Naive thymus-derived CD4-positive, alpha-beta T cell (primary cell): ENCODE data around the gene EFCC1. TPM values are rescaled to one million over a fixed set of nuclear protein-coding genes. Genes with fewer than 3 reads are reported as not detected.
A peak's percentile ranks its signal among the peaks of the same experiment; 100 is the strongest.
"Not testable (repeated sequence)": the region's sequence is repeated elsewhere in the genome, so short reads cannot be mapped to it uniquely, and the experiment has no call there.

Experiments used
- ATAC-seq: fragments of 150-1000 bp; cut with Tn5 transposase; 2 replicates; pipeline ENCODE4 v1.10.0; 2021; ENCODE audit warnings: mild to moderate bottlenecking, moderate library complexity
- CTCF ChIA-PET: fragments of 350-600 bp; sonication (Branson Sonifier 250); formaldehyde crosslinking; loops from one replicate; lab custom pipeline; 2021; ENCODE audit warnings: antibody characterized with exemption; lab: Charles Lee
- POLR2A ChIA-PET: fragments of 350-600 bp; sonication (Branson Sonifier 250); formaldehyde crosslinking; loops from one replicate; lab custom pipeline; 2021; ENCODE audit warnings: antibody characterized with exemption, inconsistent platforms; lab: Charles Lee
- DNase-seq, 9 donors: peaks; one replicate each; pipeline versions ENCODE4 v3.0.0 to v3.0.0-alpha.2; 2020 to 2022; ENCODE audit warnings: mixed read lengths in 1 of 9
- H3K27ac ChIP-seq: one replicate; pipeline ENCODE4 v1.7.0; 2013; ENCODE audit warnings: mild to moderate bottlenecking, low read depth, low read length, moderate library complexity
- H3K27me3 ChIP-seq, 2 donors: one replicate each; pipeline ENCODE4 v1.7.0; 2013; ENCODE audit warnings: low read length in 2 of 2, mild to moderate bottlenecking in 2 of 2, moderate library complexity in 2 of 2; ENCODE audit not compliant: control insufficient read depth in 2 of 2, insufficient read depth in 2 of 2
- H3K36me3 ChIP-seq, 3 experiments: 1 replicate in 2 of 3; 2 replicates in 1 of 3; pipeline ENCODE4 v1.7.0; 2013; ENCODE audit warnings: low read length in 3 of 3, mild to moderate bottlenecking in 3 of 3, moderate library complexity in 1 of 3; ENCODE audit not compliant: insufficient read depth in 3 of 3, control insufficient read depth in 2 of 3
- H3K4me1 ChIP-seq, 2 donors: one replicate each; pipeline ENCODE4 v1.7.0; 2013; ENCODE audit warnings: low read length in 2 of 2, mild to moderate bottlenecking in 2 of 2, moderate library complexity in 1 of 2; ENCODE audit not compliant: control insufficient read depth in 2 of 2, insufficient read depth in 2 of 2
- H3K4me3 ChIP-seq: 2 replicates; pipeline ENCODE4 v1.7.0; 2013; ENCODE audit warnings: mild to moderate bottlenecking, low read length
- H3K9me3 ChIP-seq, 3 experiments: 1 replicate in 2 of 3; 2 replicates in 1 of 3; pipeline ENCODE4 v1.7.0; 2013; ENCODE audit warnings: low read length in 3 of 3; ENCODE audit not compliant: control insufficient read depth in 2 of 3
- H3K27ac Mint-ChIP-seq, 9 donors: one replicate each; pipeline ENCODE4 v1.8.0; 2020 to 2022; ENCODE audit warnings: mixed read lengths in 9 of 9, mild to moderate bottlenecking in 8 of 9, moderate library complexity in 5 of 9, inconsistent platforms in 2 of 9
- H3K27me3 Mint-ChIP-seq, 5 donors: one replicate each; pipeline ENCODE4 v1.8.0; 2021 to 2022; ENCODE audit warnings: mixed read lengths in 5 of 5, mild to moderate bottlenecking in 1 of 5
- H3K36me3 Mint-ChIP-seq, 5 donors: one replicate each; pipeline ENCODE4 v1.8.0; 2020 to 2022; ENCODE audit warnings: mixed read lengths in 5 of 5, mild to moderate bottlenecking in 3 of 5, inconsistent platforms in 1 of 5
- H3K4me1 Mint-ChIP-seq, 7 donors: one replicate each; pipeline ENCODE4 v1.8.0; 2020 to 2022; ENCODE audit warnings: mixed read lengths in 7 of 7, mild to moderate bottlenecking in 3 of 7, inconsistent platforms in 1 of 7
- H3K4me3 Mint-ChIP-seq, 10 donors: one replicate each; pipeline ENCODE4 v1.8.0; 2020 to 2022; ENCODE audit warnings: mild to moderate bottlenecking in 10 of 10, mixed read lengths in 10 of 10, moderate library complexity in 6 of 10, inconsistent platforms in 2 of 10
- H3K9me3 Mint-ChIP-seq, 11 donors: one replicate each; pipeline ENCODE4 v1.8.0; 2020 to 2022; ENCODE audit warnings: mixed read lengths in 11 of 11, mild to moderate bottlenecking in 4 of 11, inconsistent platforms in 1 of 11, moderate library complexity in 1 of 11
- intact Hi-C, 2 donors: fragments of 100-400 bp; cut with micrococcal nuclease; formaldehyde crosslinking; loops; one replicate each; pipeline ENCODE4 v1.15.1; 2023
- polyA plus RNA-seq, 2 donors: library from polyadenylated mRNA; unstranded; fragments of 300-500 nt; fragmentation: Illumina TruSeq; gene quantifications; one replicate each; pipeline ENCODE4 v1.2.3, GENCODE V29; 2021
- total RNA-seq, 6 experiments: library from RNA in 5 of 6; stranded (reverse) in 5 of 6; gene quantifications; 1 replicate in 5 of 6; 2 replicates in 1 of 6; pipeline ENCODE4 v1.2.3 and lab custom pipeline; 2021 to 2026

The EFCC1 gene
- total and polyA plus RNA-seq, 7 experiments from 2014 or later = 0.07 to 0.27 (median 0.21) TPM; not detected in 1

DNA sequence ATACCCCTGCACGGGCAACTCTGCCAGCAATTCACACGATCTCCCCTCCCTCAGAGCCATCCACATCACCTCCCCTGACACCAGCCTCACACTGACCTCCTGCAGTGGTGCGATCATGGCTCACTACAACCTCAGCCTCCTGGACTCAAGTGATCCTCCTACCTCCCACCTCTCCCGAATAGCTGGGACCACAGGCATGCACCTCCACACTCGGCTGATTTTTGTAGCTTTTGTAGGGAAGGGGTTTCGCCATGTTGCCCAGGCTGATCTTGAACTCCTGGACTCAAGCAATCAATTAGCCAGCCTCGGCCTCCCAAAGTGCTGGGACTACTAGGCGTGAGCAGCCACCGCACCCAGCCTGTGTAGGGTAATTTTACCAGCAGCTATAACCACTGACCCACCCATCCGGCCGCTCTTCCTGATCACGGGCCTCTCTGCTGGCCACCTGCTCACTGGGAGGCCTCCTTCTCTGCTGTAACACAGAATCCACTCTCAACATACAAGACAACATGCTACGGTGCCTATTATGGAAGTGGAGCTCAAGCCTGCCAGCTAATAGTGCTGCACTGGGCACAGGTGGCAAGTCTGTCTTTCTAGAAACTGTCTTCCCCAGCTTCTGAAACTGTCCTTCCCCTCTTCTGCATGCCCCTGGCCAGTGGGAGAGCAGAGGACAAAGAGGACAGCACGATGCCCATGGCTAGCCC is 64.1 kb downstream of the EFCC1 start:
- DNase-seq = no peak
- H3K36me3 Mint-ChIP-seq = peaks cover 0 to 3% (median 0%) of the 10 kb centered on the region in 5 donors
- intact Hi-C loops = no loop called here
- Histone ChIP-seq H3K27ac (no peak overlapping the region), H3K9me3 (no peaks in the 10 kb centered on the region), H3K27me3 (no peaks in the 10 kb centered on the region), H3K36me3 (no peaks in the 10 kb centered on the region), H3K4me3 (no peak overlapping the region), H3K4me1 (no peaks in the 10 kb centered on the region)
- H3K27ac Mint-ChIP-seq = peak overlapping the region in 3 of 9 donors; percentile 4 to 63 (median 5)
- H3K4me3 Mint-ChIP-seq = peak overlapping the region in 1 of 10 donors; percentile 3
- peaks cover 2 to 22% (median 12%) of the 10 kb centered on the region in 7 donors for H3K4me1 Mint-ChIP-seq
- no peak for ATAC-seq
- no peaks in the 10 kb centered on the region for H3K9me3 Mint-ChIP-seq
- H3K27me3 Mint-ChIP-seq = peaks cover 0 to 1% (median 0%) of the 10 kb centered on the region in 5 donors
- POLR2A ChIA-PET = interaction anchor here (1.0 kb wide), 1 partner anchor 12 kb away, joined by 6 read pairs; no protein-coding TSS in a partner anchor
- CTCF ChIA-PET = no interaction called here

DNA sequence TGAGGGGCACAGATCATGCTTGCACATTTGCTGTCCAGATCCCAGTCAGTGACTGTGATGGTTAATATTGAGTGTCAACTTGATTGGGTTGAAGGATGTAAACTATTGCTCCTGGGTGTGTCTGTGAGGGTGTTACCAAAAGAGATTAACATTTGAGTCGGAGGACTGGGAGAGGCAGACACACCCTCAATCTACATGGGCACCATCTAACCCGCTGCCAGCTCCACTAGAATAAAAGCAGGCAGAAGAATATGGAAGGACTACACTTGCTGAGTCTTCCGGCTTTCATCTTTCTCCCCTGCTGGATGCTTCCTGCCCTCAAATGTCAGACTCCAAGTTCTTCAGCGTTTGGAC is 64.6 kb downstream of the EFCC1 start:
- no peak overlapping the region for H3K4me3 ChIP-seq
- Mint-ChIP-seq H3K36me3 (peaks cover 0 to 3% (median 0%) of the 10 kb centered on the region in 5 donors), H3K9me3 (no peaks in the 10 kb centered on the region), H3K27ac (peak overlapping the region in 3 of 9 donors; percentile 4 to 63 (median 5)), H3K4me1 (peaks cover 2 to 28% (median 15%) of the 10 kb centered on the region in 7 donors), H3K4me3 (peak overlapping the region in 1 of 10 donors; percentile 3), H3K27me3 (peaks cover 0 to 5% (median 0%) of the 10 kb centered on the region in 5 donors)
- ChIA-PET CTCF (no interaction called here), POLR2A (interaction anchor here (1.0 to 6.5 kb wide), 2 partner anchors 12 to 55 kb away, joined by 6 to 42 read pairs; partner anchors contain the start of gene RAB43)
- H3K27ac ChIP-seq = no peak overlapping the region
- H3K9me3 ChIP-seq = no peaks in the 10 kb centered on the region
- no peaks in the 10 kb centered on the region for H3K27me3 ChIP-seq
- DNase-seq (no peak), ATAC-seq (no peak)
- no peaks in the 10 kb centered on the region for H3K36me3 ChIP-seq
- intact Hi-C loops = no loop called here
- no peaks in the 10 kb centered on the region for H3K4me1 ChIP-seq

DNA sequence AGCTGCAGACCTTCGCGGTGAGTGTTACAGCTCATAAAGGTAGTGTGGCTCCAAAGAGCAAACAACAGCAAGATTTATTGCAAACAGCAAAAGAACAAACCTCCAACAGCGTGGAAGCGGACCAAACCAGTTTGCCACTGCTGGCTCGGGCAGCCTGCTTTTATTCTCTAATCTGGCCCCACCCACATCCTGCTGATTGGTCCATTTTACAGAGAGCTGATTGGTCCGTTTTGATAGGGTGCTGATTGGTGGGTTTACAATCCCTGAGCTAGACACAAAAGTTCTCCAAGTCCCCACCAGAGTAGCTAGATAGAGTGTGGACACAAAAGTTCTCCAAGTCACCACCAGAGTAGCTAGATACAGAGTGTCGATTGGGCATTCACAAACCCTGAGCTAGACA is 66.6 kb downstream of the EFCC1 start:
- not testable (repeated sequence) for ATAC-seq, H3K27me3 ChIP-seq, H3K27me3 Mint-ChIP-seq, H3K4me3 ChIP-seq, H3K36me3 Mint-ChIP-seq, H3K36me3 ChIP-seq, H3K27ac ChIP-seq, H3K9me3 ChIP-seq, H3K9me3 Mint-ChIP-seq, H3K4me1 ChIP-seq
- CTCF ChIA-PET = interaction anchor here (0.7 to 1.4 kb wide), 4 partner anchors 15 to 260 kb away, joined by 3 to 4 read pairs (median 4); no protein-coding TSS in a partner anchor
- H3K4me1 Mint-ChIP-seq = peaks cover 2 to 28% (median 15%) of the 10 kb centered on the region in 7 donors
- DNase-seq = peak in 5 of 9 donors; percentile 38 to 55 (median 49)
- peak overlapping the region; percentile 60 to 85 (median 76) for H3K4me3 Mint-ChIP-seq
- POLR2A ChIA-PET = interaction anchor here (0.6 to 6.5 kb wide), 3 partner anchors 39 to 53 kb away, joined by 3 to 42 read pairs (median 4); partner anchors contain the start of gene RAB43
- H3K27ac Mint-ChIP-seq = peak overlapping the region in 8 of 9 donors; percentile 12 to 75 (median 52)
- intact Hi-C loops = loop anchor here (1.0 to 2.0 kb wide), 2 partner anchors 53 to 54 kb away; partner anchors contain the start of gene RAB43 (in 2 of the 2)

DNA sequence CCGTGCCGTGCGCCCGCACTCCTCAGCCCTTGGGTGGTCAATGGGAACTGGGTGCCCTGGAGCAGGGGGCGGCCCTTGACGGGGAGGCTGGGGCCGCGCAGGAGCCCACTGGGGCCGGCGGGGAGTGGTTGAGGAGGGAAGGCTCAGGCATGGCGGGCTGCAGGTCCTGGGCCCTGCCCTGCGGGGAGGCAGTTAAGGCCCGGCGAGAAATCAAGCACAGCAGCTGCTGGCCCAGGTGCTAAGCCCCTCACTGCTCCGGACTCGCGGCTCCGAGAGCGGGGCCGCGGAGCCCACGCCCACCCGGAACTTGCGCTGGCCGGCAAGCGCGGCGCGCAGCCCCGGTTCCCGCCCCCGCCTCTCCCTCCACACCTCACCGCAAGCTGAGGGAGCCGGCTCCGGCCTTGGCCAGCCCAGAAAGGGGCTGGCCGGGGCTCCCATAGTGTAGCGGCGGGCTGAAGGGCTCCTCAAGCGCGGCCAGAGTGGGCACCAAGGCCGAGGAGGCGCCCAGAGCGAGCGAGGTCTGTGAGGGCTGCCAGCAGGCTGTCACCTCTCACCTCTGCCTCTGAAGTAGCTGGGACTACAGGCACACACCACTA is 67.3 kb downstream of the EFCC1 start:
- ChIA-PET POLR2A (interaction anchor here (0.7 to 6.5 kb wide), 8 partner anchors 8 to 106 kb away, joined by 3 to 42 read pairs (median 4); partner anchors contain the start of gene RAB43), CTCF (interaction anchor here (0.7 to 1.5 kb wide), 11 partner anchors 8 to 189 kb away, joined by 3 to 9 read pairs (median 3); partner anchors contain the start of genes ACAD9 and GP9)
- no peak for DNase-seq
- ATAC-seq = peak; percentile 32
- peak overlapping the region; percentile 30 for H3K4me3 ChIP-seq
- Mint-ChIP-seq H3K27me3 (peaks cover 0 to 5% (median 0%) of the 10 kb centered on the region in 5 donors), H3K4me1 (peaks cover 2 to 28% (median 15%) of the 10 kb centered on the region in 7 donors), H3K9me3 (no peaks in the 10 kb centered on the region), H3K4me3 (peak overlapping the region; percentile 60 to 85 (median 76)), H3K27ac (peak overlapping the region in 3 of 9 donors; percentile 19 to 75 (median 64)), H3K36me3 (peaks cover 0 to 3% (median 0%) of the 10 kb centered on the region in 5 donors)
- peak overlapping the region; percentile 50 for H3K27ac ChIP-seq
- no peaks in the 10 kb centered on the region for H3K4me1 ChIP-seq
- no peaks in the 10 kb centered on the region for H3K9me3 ChIP-seq
- H3K36me3 ChIP-seq = no peaks in the 10 kb centered on the region
- H3K27me3 ChIP-seq = no peaks in the 10 kb centered on the region
- intact Hi-C loops = loop anchor here (1.0 to 2.0 kb wide), 2 partner anchors 52 to 53 kb away; partner anchors contain the start of gene RAB43 (in 2 of the 2)

DNA sequence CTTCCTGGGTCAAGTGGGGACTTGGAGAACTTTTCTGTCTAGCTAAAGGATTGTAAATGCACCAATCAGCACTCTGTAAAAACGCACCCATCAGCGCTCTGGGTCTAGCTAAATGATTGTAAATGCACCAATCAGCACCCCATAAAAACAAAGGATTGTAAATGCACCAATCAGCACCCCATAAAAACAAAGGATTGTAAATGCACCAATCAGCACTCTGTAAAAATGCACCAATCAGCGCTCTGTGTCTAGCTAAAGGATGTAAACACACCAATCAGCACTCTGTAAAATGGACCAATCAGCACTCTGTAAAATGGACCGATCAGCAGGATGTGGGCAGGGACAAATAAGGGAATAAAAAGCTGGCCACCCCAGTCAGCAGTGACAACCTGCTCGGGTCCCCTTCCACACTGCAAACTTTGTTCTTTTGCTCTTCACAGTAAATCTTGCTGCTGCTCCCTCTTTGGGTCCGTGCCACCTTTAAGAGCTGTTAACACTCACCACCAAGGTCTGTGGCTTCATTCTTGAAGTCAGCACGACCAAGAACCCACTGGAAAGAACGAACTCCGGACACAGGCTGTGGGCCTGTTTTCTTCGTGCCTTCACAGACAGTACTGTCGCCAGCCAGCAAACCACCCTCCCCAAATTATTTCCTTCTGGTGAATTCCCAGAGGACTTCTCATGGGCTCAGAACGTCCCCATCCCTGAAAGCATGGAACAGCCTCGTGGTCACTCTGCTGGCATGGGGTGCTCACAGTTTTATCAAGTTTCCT is 68.4 kb downstream of the EFCC1 start:
- not testable (repeated sequence) for ATAC-seq, H3K9me3 Mint-ChIP-seq, H3K36me3 Mint-ChIP-seq, H3K9me3 ChIP-seq, H3K27ac ChIP-seq, H3K27me3 ChIP-seq, H3K4me1 ChIP-seq, H3K4me3 ChIP-seq, H3K36me3 ChIP-seq, DNase-seq, H3K27me3 Mint-ChIP-seq
- Mint-ChIP-seq H3K27ac (peak overlapping the region in 3 of 9 donors; percentile 31 to 66 (median 45)), H3K4me3 (peak overlapping the region in 8 of 10 donors; percentile 21 to 84 (median 54)), H3K4me1 (peaks cover 2 to 28% (median 15%) of the 10 kb centered on the region in 7 donors)
- intact Hi-C loops = loop anchor here in 1 of 2 donors (2.0 kb wide), 1 partner anchor 51 kb away; the partner anchor contains the start of gene RAB43
- ChIA-PET CTCF (interaction anchor here (0.7 to 1.5 kb wide), 7 partner anchors 15 to 190 kb away, joined by 3 to 9 read pairs (median 3); partner anchors contain the start of gene ACAD9), POLR2A (interaction anchor here (0.7 to 6.5 kb wide), 8 partner anchors 14 to 205 kb away, joined by 3 to 42 read pairs (median 4); partner anchors contain the start of gene RAB43)
